Keratinocyte (primary cell): ENCODE measurements around the gene STN1. TPM values are rescaled to one million over a fixed set of nuclear protein-coding genes. Genes with fewer than 3 reads are reported as not detected.

Experiments used
- DNase-seq: peaks from one replicate; pipeline ENCODE4 v3.0.0-alpha.2; 2011; ENCODE audit warnings: low read depth, missing footprints, low spot score
- FAIRE-seq: peaks from 2 replicates; lab custom pipeline; 2011; peaks lifted over from hg19 to GRCh38; lab: Jason Lieb, UNC
- H2AFZ ChIP-seq: 2 replicates; pipeline ENCODE4 v1.6.0; 2012; ENCODE audit warnings: low read length, control low read depth, inconsistent platforms; ENCODE audit not compliant: control insufficient read depth
- H3K27ac ChIP-seq: 2 replicates; pipeline ENCODE4 v1.5.1; 2011; ENCODE audit warnings: low read length; ENCODE audit not compliant: control insufficient read depth, insufficient read depth
- H3K27me3 ChIP-seq: 3 replicates; pipeline ENCODE4 v1.6.0; 2011; ENCODE audit warnings: low read length; ENCODE audit not compliant: control insufficient read depth, insufficient read depth; ENCODE audit errors: extremely low read depth
- H3K36me3 ChIP-seq, 2 experiments: 2 replicates in 1 of 2; 3 replicates in 1 of 2; pipeline ENCODE4 v1.5.1; 2011; ENCODE audit warnings: low read length in 2 of 2, mild to moderate bottlenecking in 1 of 2; ENCODE audit not compliant: control insufficient read depth in 2 of 2, insufficient read depth in 2 of 2; ENCODE audit errors: extremely low read depth in 1 of 2
- H3K4me1 ChIP-seq: 3 replicates; pipeline ENCODE4 v1.5.1; 2011; ENCODE audit warnings: low read length; ENCODE audit not compliant: control insufficient read depth, insufficient read depth; ENCODE audit errors: extremely low read depth
- H3K4me2 ChIP-seq: 3 replicates; pipeline ENCODE4 v1.6.0; 2011; ENCODE audit warnings: low read depth, low read length; ENCODE audit not compliant: control insufficient read depth, insufficient read depth; ENCODE audit errors: extremely low read depth
- H3K4me3 ChIP-seq, 3 experiments: fragments of 200-600 bp in 1 of 3; sonication (generic) in 1 of 3; 2 replicates in 2 of 3; 3 replicates in 1 of 3; pipeline ENCODE4 v1.5.1; 2011 to 2016; ENCODE audit warnings: low read length in 3 of 3, mild to moderate bottlenecking in 3 of 3, control low read depth in 2 of 3, inconsistent platforms in 1 of 3, low read depth in 1 of 3, mixed read lengths in 1 of 3, mixed run types in 1 of 3, moderate library complexity in 1 of 3; ENCODE audit not compliant: control insufficient read depth in 2 of 3, insufficient read depth in 2 of 3; ENCODE audit errors: extremely low read depth in 1 of 3
- H3K79me2 ChIP-seq: 2 replicates; pipeline ENCODE4 v1.6.0; 2012; ENCODE audit warnings: low read length; ENCODE audit not compliant: control insufficient read depth, insufficient read depth
- H3K9ac ChIP-seq: 3 replicates; pipeline ENCODE4 v1.6.0; 2011; ENCODE audit warnings: low read length; ENCODE audit not compliant: control insufficient read depth, insufficient read depth; ENCODE audit errors: extremely low read depth
- H3K9me1 ChIP-seq: 3 replicates; pipeline ENCODE4 v1.6.0; 2011; ENCODE audit warnings: low read length; ENCODE audit not compliant: control insufficient read depth, insufficient read depth; ENCODE audit errors: extremely low read depth
- H3K9me3 ChIP-seq: 2 replicates; pipeline ENCODE4 v1.5.1; 2012; ENCODE audit warnings: low read depth, low read length; ENCODE audit not compliant: control insufficient read depth
- H4K20me1 ChIP-seq: 3 replicates; pipeline ENCODE4 v1.6.0; 2011; ENCODE audit warnings: low read length; ENCODE audit not compliant: control insufficient read depth, insufficient read depth; ENCODE audit errors: extremely low read depth
- EZH2 ChIP-seq: IDR thresholded peaks from one replicate; pipeline ENCODE4 v1.6.1; 2012; ENCODE audit warnings: inconsistent platforms, mild to moderate bottlenecking, low read length, moderate library complexity
- dilution Hi-C: fragments of 300-500 bp; cut with MboI; formaldehyde crosslinking; loops from one replicate; pipeline ENCODE4 v1.7.0; 2020; ENCODE audit warnings: low sequenced_read_pairs; ENCODE audit not compliant: extremely low pct_ligation_motif_present
- polyA plus RNA-seq, 5 experiments: library from polyadenylated mRNA; depleted of rRNA in 3 of 5; stranded (reverse) in 3 of 5; stranded (forward) in 1 of 5; unstranded in 1 of 5; fragments of >200 nt; gene quantifications; 1 replicate in 1 of 5; 2 replicates in 3 of 5; 3 replicates in 1 of 5; pipeline versions ENCODE4 v1.2.1 to v1.2.3, GENCODE V29; 2011 to 2012; ENCODE audit warnings: missing spikeins in 2 of 5, low read depth in 1 of 5, low replicate concordance in 1 of 5
- TF ChIP-seq, protein P1 (sequence below), 3 experiments: IDR thresholded peaks in 1 of 3; conservative IDR thresholded peaks in 1 of 3; optimal IDR thresholded peaks in 1 of 3; 2 replicates in 2 of 3; 3 replicates in 1 of 3; pipeline versions ENCODE3 to v1.5.1; 2011; ENCODE audit warnings: low read length in 3 of 3, mild to moderate bottlenecking in 3 of 3, moderate library complexity in 2 of 3, control low read depth in 1 of 3, inconsistent platforms in 1 of 3; ENCODE audit not compliant: insufficient read depth in 2 of 3; ENCODE audit errors: extremely low read depth in 1 of 3

Gene STN1
- polyA plus RNA-seq, 1 donor (not counting 4 experiments of a cell fraction or from before 2014, with no cell fraction given) = 29.0 TPM

DNA sequence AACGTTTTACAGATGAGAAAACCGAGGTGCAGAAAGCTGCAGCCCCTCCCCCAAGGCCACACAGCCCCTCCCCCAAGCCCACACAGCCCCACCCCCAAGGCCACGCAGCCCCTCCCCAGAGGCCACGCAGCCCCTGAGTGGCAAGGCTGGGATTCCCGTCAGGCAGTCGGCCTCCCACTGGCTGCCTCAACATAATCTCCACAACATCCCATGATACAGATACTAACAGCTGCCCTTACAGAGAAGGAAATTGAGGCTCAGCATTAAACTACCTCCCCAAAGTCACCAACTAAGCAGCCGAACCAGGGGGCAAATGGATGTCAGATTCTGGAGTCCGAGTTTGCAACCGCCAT, 78.5 kb downstream of the STN1 start:
- Histone ChIP-seq H3K79me2 (peaks cover 98% of the 10 kb centered on the region), H3K27me3 (no peaks in the 10 kb centered on the region), H3K4me2 (peak overlapping the region; percentile 55), H4K20me1 (peaks cover 80% of the 10 kb centered on the region), H3K4me1 (peaks cover 78% of the 10 kb centered on the region), H3K9me1 (peaks cover 31% of the 10 kb centered on the region), H2AFZ (no peak overlapping the region), H3K9ac (peak overlapping the region; percentile 33), H3K27ac (peak overlapping the region; percentile 15), H3K4me3 (no peak overlapping the region), H3K9me3 (no peaks in the 10 kb centered on the region), H3K36me3 (peaks cover 26 to 64% of the 10 kb centered on the region in 2 experiments)
- dilution Hi-C loops = no loop called here
- FAIRE-seq (no peak), DNase-seq (no peak)
- TF ChIP-seq, protein P1, sequence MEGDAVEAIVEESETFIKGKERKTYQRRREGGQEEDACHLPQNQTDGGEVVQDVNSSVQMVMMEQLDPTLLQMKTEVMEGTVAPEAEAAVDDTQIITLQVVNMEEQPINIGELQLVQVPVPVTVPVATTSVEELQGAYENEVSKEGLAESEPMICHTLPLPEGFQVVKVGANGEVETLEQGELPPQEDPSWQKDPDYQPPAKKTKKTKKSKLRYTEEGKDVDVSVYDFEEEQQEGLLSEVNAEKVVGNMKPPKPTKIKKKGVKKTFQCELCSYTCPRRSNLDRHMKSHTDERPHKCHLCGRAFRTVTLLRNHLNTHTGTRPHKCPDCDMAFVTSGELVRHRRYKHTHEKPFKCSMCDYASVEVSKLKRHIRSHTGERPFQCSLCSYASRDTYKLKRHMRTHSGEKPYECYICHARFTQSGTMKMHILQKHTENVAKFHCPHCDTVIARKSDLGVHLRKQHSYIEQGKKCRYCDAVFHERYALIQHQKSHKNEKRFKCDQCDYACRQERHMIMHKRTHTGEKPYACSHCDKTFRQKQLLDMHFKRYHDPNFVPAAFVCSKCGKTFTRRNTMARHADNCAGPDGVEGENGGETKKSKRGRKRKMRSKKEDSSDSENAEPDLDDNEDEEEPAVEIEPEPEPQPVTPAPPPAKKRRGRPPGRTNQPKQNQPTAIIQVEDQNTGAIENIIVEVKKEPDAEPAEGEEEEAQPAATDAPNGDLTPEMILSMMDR (optimal IDR thresholded peaks at IDR 0.05 in 1 of 3, IDR thresholded peaks at IDR 0.05 in 1 of 3, conservative IDR thresholded peaks at IDR 0.05 in 1 of 3; ENCODE audit: extremely low read depth in 1 of 3, insufficient read depth in 2 of 3, low read length in 3 of 3) = no peak
- no peak for TF ChIP-seq EZH2

DNA sequence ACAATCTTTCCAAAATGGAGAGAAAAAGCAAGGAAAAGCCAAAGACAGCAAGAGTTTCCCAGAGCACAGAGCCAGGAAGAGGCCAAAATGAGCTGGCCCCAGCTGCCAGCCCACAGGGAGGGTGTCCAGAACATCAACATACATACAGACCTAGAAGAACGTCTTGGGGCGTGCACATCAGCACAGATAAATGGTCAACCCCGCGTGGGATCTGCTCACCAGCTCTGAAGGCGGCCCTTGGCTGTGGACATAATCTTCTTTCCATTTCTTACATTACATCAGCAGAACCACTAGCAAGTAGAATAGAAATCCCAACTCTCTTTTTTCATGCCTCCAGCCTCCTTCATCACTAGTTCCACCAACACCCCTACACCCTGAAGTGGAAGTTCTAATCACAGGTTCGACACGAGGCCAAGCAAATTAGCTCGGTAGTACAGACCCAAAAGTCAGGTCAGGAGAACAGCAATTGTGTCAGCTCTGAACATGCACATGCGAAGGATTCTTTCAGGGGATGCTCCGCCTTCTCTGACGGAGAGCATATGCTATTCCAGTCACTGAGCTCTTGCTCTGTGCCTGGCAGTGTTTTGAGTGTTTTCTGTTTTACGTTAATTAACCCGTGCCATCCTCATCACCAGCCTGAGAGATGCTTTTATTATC, 79.0 kb downstream of the STN1 start:
- H3K79me2 ChIP-seq = peaks cover 98% of the 10 kb centered on the region
- peak; percentile 79 for FAIRE-seq

More for the DNA sequence above, 79.0 kb downstream of the STN1 start:
- Histone ChIP-seq H4K20me1 (peaks cover 80% of the 10 kb centered on the region), H3K9me3 (no peaks in the 10 kb centered on the region), H3K9ac (peak overlapping the region; percentile 33), H3K27ac (peak overlapping the region; percentile 64), H3K4me2 (peak overlapping the region; percentile 60), H3K9me1 (peaks cover 26% of the 10 kb centered on the region), H3K4me1 (peaks cover 73% of the 10 kb centered on the region), H3K27me3 (no peaks in the 10 kb centered on the region), H2AFZ (no peak overlapping the region), H3K4me3 (no peak overlapping the region), H3K36me3 (peaks cover 26 to 66% of the 10 kb centered on the region in 2 experiments)
- dilution Hi-C loops = no loop called here
- no peak for DNase-seq
- no peak for TF ChIP-seq EZH2
- TF ChIP-seq, protein P1 (optimal IDR thresholded peaks at IDR 0.05 in 1 of 3, IDR thresholded peaks at IDR 0.05 in 1 of 3, conservative IDR thresholded peaks at IDR 0.05 in 1 of 3; ENCODE audit: extremely low read depth in 1 of 3, insufficient read depth in 2 of 3, low read length in 3 of 3) = no peak
